Brain microvascular endothelial cell (primary cell): Measurements from ENCODE around the gene METTL23.
"Not testable (repeated sequence)": the region's sequence is repeated elsewhere in the genome, so short reads cannot be mapped to it uniquely, and the experiment has no call there.

Experiments
- DNase-seq: peaks from one replicate; pipeline ENCODE4 v3.0.0-alpha.2; 2020
- H3K27ac ChIP-seq: fragments of 250-450 bp; sonication (Bioruptor Pico); 2 replicates; pipeline ENCODE4 v1.5.1; 2020; ENCODE audit warnings: mild to moderate bottlenecking, moderate library complexity
- H3K27me3 ChIP-seq: fragments of 250-450 bp; sonication (Bioruptor Pico); replicated peaks from 2 replicates; pipeline ENCODE4 v1.5.1; 2020; ENCODE audit warnings: mild to moderate bottlenecking
- H3K36me3 ChIP-seq: fragments of 250-450 bp; sonication (Bioruptor Pico); replicated peaks from 2 replicates; pipeline ENCODE4 v1.5.1; 2020; ENCODE audit warnings: mild to moderate bottlenecking
- H3K4me3 ChIP-seq: 2 replicates; pipeline ENCODE4 v1.5.1; 2011; ENCODE audit warnings: low read depth, mild to moderate bottlenecking, control low read depth, low read length, moderate library complexity
- CTCF ChIP-seq: IDR thresholded peaks from 2 replicates; pipeline ENCODE4 v1.5.1; 2011; ENCODE audit warnings: low read depth, mild to moderate bottlenecking, moderate library complexity, low read length, control low read depth, inconsistent platforms; ENCODE audit errors: missing control alignments
- in situ Hi-C: cut with HindIII; loops from 2 replicates; pipeline ENCODE4 v1.10.0; 2017; ENCODE audit warnings: low sequenced_read_pairs, low pct_ligation_motif_present

METTL23 gene

GRCh38 chr17:76722279-76722678 lies 4.4 kb upstream of the METTL23 start:
- no peak for TF ChIP-seq CTCF
- Histone ChIP-seq H3K27ac (no peak overlapping the region), H3K36me3 (peaks cover 72% of the 10 kb centered on the region), H3K4me3 (no peak overlapping the region), H3K27me3 (no peaks in the 10 kb centered on the region)
- in situ Hi-C loops = no loop called here
- DNase-seq = no peak

GRCh38 chr17:76722977-76723376 lies 3.7 kb upstream of the METTL23 start:
- H3K4me3 ChIP-seq, H3K27me3 ChIP-seq, DNase-seq, in situ Hi-C loops, H3K27ac ChIP-seq: not testable (repeated sequence)
- peaks cover 67% of the 10 kb centered on the region for H3K36me3 ChIP-seq

GRCh38 chr17:76723812-76724211 lies 2.8 kb upstream of the METTL23 start:
- in situ Hi-C loops = no loop called here
- H3K27ac ChIP-seq = no peak overlapping the region
- no peak overlapping the region for H3K4me3 ChIP-seq
- TF ChIP-seq CTCF = no peak
- no peaks in the 10 kb centered on the region for H3K27me3 ChIP-seq
- peaks cover 60% of the 10 kb centered on the region for H3K36me3 ChIP-seq
- no peak for DNase-seq

- DNase-seq = no peak
- in situ Hi-C loops = no loop called here
- Histone ChIP-seq H3K27ac (peak overlapping the region; percentile 94), H3K36me3 (peaks cover 42% of the 10 kb centered on the region), H3K27me3 (no peaks in the 10 kb centered on the region), H3K4me3 (peak overlapping the region; percentile 86)
- no peak for TF ChIP-seq CTCF
Observed at GRCh38 chr17:76725580-76726230, 934 bp upstream of the METTL23 start.

- peak; percentile 93 for DNase-seq
- peaks cover 38% of the 10 kb centered on the region for H3K36me3 ChIP-seq
- in situ Hi-C loops = no loop called here
Observed at GRCh38 chr17:76726231-76726775, 336 bp upstream of the METTL23 start, which contains the start of gene JMJD6. JMJD6 (minus strand) TSS chr17:76726606; CDS start chr17:76726475, 131 bp downstream.

More at GRCh38 chr17:76726231-76726775, 336 bp upstream of the METTL23 start, which contains the start of gene JMJD6:
- TF ChIP-seq CTCF = no peak
- H3K4me3 ChIP-seq = peak within 1 kb of the TSS; percentile 86
- H3K27ac ChIP-seq = peak within 1 kb of the TSS; percentile 94
- no peaks in the 10 kb centered on the region for H3K27me3 ChIP-seq
